GM18858 (cell line): ENCODE data around the gene CTDSP2.
"Not testable (repeated sequence)": the region's sequence is repeated elsewhere in the genome, so short reads cannot be mapped to it uniquely, and the experiment has no call there.

Experiments used
- ATAC-seq: cut with Tn5 transposase; IDR thresholded peaks from one replicate; pipeline ENCODE4 v1.9.1; 2021; ENCODE audit not compliant: unreplicated experiment

The CTDSP2 gene

DNA sequence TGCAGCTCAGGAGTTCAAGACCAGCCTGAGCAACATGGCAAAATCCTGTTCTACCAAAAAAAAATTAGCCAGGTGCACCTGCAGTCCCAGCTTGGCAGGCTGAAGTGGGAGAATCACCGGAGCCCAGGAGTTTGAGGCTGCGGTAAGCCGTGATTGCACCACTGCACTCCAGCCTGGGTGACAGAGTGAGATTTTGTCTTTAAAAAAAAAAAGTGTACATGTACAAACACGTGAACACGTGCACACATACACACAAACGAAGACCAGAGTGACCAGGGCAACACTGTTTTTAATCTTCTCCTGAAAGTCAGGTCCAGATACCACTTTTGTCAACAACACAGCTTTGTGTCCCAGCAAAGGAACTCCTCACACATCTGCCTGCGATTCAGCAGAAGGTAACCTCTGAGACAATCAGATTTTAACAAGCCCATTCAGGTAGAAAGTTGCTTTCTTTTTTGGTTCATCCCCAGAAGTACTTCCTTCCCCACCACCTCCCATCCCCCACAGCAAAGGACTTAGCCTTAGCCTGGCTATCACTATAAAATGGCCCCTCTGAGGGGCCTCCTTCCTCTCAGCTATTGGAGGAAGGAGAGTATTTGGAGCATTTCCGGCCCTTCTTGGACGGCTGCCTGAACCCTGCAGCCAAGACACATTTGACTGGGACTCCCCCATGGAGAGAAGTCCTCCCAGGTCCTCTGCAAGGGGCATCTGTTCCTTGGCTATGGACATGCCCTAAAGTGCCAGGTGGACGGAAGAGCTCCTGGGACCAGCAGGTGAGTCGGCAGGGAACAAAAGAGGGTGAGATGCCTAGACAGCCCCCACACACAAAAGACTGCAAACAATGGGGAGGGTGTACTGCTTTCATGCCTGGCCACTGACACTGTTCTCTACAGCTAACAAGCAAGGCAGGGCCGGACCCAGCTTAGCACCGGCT is 9.8 kb downstream of the CTDSP2 start:
- peak; percentile 45 for ATAC-seq

DNA sequence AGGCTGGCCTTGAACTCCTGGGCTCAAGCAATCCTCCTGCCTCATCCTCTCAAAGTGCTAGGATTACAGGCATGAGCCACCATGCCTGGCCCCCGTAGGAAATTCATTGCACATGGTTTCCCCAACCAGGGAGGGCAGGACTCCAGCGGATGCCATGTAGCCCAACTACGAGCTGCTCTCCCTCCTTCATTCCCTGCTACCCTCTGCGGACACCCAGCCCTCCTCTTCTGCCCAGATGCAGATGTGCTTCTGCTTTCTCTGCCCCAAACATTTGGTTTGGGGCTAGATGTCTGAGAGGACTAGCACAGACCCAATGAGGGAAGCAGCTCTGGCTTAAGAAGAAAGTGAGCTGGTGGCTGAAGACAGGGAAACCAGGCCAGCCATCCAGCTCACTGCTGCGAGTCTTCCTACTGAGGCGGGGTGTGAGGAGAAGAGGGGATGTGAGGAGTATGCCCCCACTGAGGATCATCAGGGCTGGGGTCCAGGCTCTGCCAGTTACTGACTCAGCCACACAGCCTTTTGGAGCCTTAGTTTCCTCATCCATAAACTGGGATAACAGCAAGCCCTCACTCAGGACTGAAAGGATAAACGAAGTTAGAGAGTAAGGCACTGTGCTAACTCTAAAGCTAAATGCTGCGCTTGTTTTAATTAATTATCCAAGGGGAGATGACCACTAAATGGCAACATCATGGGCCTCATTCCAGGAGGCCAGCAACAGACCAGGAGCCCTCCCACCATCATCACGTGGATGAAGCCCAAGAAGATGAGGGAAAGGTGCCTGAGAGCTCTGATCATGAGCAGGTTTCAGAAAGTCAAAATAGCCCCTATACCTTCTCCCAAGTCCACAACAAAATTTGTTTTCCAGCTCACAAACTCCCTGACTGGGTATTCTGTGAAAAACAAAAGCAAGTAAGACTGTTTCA is 10.9 kb downstream of the CTDSP2 start:
- no peak for ATAC-seq

DNA sequence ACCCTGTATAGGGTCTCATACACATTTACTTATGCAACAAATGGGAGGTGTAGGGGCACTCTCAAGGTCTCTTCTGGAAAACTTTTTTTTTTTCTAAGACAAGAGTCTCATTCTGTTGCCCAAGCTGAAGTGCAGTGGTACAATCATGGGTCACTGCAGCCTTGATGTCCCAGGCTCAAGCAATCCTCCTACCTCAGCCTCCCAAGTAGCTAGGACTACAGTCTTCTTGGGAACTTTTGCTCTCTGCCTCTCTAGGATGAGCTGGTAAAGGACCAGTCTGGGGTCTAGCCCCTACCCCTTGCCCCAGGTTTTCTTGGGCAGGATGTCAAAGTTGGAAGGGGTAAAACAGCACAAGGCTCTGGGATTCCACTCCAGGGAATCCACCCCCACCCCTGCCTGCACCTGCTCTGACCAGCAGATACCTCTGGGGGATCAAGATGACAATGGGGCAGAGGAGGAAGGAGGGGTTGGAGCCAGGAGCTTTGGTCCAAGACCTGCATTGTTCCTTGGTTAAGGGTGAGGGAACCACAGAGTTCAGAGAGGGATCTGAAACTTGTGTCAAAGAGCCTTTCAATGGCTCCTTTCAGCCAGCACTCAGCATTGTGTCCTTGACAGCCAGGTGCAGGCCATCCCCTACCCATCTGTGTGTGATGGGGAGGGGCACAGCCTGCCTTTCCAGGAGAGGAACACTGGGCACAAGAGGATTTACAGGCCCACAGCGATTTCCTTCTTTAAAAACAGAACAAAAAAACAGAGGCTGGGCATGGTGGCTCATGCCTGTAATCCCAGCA is 12.2 kb downstream of the CTDSP2 start:
- no peak for ATAC-seq

DNA sequence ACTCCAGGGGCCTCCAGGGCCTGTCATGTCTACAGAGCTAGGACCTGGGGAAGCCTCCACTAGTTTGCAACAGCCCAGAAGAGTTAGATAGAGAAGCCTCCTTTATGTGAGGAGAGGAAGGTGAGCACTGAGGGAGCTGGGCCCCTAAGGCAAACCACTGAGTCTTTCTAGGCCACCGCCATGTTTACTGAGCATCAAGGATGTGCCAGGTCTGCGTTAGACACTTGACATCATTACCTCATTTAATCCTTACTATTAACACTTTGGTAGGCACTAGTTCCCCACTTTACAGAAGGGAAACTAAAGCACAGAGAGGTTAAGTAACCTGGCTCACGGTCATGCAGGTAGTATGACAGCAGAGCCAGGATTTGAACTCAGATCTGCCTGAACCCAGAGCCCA is 12.9 kb downstream of the CTDSP2 start:
- ATAC-seq = no peak

DNA sequence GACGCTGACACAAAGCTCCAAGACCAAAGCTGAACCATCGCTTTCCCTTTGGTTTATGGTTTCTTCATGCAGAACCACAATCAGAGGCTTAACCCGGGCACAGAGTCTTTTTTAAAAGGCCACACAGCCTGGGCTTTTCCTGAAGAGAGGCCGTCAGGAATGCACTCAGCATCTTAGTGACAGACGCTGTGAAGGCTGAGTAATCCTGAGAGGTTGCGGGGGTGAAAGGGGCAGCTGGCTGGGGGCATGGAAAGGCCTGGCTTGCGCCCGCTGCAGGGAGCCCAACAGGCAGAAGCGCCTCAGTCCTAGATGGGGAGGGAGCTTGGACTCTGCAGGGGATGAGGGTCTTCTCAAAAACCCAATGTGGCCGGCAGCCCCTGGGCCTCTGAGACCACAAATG is 13.6 kb downstream of the CTDSP2 start:
- ATAC-seq = no peak

DNA sequence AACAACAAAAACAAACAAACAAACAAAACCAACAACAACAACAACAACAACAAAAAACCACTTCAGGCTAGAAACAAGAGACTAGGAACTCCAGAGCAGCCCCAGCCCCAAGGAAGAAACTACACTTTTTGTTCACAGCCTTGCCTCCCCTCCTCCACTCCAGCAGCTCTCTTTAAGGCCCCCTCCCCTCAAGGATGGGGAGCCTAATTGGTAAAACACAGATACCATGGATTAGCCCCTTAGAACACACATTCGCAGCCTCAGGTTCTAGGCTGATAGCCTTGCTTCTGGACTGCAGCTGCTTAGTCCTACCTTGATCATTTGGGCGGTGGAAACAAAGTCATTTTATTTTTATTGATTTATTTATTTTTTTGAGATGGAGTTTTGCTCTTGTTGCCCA is 16.1 kb downstream of the CTDSP2 start:
- ATAC-seq = no peak

DNA sequence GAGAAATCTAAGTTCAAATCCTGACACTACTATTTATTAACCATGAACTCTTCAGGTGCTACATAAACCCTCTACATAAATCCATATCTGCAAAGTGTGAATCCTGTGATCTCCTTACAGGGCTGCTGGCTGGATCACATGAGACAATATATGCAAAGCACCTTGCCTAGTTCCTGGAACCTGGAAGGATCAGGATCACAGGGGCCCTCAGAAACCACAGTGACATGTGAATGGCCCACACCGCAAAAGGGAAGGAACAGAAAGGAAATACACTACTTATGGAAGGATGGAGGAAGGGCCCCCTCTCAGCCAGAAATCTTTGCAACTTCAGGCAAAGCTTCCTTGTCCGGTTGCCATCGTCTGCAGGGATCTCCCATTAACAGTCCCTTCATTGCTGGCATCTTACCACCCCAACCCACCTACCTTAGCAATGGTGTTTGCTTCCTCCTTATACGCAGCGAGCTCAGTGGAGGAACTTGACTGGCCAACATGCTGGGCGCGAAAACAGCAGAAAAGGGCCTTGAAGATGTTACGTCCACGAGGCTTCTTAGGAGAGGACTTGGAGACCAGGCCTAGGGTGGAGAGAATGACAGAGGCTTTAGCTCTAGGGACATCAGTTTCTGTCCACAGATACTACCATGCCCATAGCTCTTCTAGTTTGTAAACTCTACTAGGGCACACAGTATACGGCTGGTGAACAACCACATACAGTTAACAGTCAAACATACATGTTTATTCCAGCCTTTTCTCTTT is 17.3 kb downstream of the CTDSP2 start:
- no peak for ATAC-seq

DNA sequence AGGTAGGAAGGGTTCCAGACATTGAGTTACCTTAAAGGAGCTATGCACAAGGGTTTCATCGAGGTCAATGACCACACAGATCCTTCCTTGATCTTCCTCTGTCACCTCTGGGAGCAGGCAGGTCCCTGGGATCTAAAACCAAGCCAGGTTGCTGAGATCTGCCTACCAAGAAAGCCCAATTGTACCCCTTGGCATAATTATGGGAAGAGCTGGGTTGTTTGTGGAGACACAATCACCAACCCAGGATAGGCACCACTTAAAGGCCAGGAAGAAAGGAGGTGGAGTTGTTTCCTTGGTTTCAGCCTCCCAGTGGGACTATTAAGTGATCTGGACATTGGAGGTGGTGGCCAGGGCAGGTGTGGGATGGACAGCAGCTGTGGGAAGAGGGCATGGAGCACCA is 19.6 kb downstream of the CTDSP2 start:
- ATAC-seq = no peak

DNA sequence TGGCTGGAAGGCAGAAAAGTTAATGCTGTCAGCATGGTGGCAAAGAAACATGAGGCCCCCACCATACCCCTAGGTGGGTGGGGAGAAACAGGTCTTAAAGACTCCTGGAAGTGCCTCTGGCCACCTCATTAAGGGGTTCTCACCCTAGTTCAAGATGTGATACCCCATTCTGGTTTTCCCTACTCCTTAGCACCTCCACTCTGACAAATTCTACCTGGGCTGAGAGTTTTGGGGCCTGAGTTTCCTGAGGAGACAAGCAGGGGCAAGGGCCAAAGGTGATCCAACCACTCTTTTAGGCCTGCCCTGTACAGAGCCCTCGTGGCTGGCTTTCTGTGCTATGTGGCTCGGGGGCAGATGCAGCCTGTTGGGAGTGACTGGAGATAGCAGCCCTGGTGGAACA is 20.1 kb downstream of the CTDSP2 start:
- no peak for ATAC-seq

DNA sequence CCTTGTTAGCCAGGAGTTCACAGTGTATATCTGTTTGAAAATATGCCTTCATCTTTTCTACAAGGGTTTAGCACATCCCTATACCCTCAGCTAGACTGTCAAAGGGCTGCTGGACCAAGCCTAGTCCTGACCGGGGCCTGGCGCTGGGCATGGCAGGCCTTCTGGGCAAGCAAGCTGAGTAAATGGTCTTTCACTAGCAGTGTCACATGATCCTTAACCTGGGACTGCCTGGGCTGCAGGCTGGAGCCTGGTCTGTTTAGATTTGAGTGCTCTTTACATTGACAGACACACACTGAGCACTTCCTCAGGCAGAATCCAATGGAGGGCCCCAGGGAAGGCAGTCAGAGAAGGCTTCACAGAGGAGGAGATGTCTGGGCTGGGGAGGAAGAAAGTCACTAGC is 21.1 kb downstream of the CTDSP2 start:
- no peak for ATAC-seq

DNA sequence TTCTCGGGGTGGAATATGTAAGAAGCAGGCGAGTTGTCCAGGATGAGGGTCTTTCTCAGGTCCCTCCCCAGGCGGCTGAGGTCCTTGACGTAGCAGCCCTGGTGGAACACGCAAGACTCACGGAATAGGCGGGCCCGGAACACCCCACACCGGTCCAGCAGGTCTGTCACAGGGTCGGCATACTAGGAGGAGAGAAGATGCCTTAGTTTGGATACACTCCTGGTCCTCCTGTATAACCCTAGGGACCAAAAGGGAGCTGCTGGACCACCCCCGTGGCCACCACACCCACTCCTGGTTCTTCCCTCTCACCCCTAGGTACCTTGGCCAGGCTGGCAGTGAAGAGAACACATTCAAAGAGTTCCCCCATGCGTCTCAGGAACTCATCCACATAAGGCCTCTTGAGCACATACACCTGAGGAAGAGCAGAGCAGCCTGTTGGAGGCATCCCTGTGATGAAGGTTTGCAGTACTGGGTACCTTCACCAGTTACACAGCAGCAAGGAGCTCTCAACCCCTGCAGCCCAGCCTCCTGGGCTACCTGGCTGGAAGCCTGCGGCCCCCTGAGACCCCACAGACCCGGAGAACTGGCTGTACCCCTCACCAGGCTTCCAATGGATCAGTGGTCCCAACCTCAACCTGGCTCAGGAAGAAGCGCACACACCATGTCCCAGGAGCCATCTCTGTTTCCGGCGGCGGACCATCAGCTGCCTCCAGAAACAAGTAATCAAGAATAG is 22.5 kb downstream of the CTDSP2 start:
- ATAC-seq = no peak

DNA sequence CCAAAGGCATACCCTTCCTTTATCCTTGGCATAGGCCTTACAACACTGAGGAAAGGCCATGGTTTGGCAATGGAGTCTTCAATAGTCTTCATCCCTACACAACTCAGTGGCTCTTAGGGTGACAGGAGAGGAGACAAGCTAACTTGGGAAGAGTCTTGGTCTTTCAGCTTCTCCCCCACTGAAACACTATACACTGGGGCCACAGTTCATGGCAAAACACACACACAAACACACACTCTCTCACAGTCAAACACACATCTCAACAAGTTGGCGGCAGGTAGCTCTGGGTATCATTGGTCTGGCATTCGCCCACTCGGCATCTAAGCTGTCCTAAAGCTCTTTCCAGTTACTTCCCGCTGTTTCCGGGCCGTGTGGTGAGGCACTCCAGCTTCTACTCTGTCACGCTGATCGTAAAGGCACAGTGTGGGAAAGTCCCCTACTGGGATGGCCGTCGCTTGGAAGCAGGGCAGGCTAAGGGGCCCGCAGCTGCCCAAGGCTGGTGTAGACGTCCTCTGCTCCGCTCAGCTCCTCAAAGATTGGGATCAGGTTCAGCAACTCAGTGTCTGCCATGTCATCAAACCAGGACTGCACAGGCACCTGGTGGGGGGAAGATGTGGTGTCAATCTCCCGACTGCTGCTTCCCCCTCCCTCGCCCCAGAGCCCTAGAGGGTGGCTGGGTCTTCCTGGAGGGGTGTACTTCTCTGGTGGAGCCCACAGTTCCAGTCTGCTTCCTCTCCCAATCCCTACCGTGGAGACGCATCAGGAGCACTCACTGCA is 23.2 kb downstream of the CTDSP2 start:
- ATAC-seq = no peak

DNA sequence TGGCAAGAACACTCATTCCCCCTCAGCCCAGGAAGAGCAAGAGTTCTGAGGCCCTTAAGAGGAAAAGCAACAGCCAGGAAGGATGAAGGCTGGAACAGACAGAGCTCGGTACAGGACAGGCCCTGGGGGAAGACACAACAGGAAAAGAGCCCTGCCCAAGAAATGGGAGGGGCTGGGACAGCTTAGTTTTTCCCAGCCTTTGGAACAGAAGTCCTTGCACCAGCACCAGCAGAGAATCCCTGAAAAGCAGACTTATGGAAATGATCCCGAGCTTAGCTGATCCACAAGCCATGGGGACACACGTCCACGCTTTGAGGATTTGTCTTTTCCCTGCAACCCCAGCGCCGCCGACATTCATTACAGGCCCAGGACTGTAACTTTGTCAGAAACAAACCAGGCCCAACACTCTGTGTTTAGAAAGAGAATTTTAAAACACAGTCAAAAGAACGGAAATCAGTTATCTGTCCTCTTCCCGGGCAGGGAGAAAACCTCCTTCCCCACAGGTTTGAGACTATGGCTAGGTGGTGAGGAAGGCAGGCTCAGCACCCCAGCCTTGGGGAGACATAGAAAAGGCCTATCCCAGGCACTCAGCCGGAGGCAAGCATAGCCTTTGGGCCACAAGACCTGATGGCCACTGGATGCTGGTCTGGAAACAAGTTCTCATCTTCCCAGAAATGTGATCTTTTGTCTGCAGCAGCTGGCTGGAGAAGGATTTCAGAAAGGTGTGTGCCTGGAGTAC is 24.0 kb downstream of the CTDSP2 start:
- ATAC-seq = no peak

DNA sequence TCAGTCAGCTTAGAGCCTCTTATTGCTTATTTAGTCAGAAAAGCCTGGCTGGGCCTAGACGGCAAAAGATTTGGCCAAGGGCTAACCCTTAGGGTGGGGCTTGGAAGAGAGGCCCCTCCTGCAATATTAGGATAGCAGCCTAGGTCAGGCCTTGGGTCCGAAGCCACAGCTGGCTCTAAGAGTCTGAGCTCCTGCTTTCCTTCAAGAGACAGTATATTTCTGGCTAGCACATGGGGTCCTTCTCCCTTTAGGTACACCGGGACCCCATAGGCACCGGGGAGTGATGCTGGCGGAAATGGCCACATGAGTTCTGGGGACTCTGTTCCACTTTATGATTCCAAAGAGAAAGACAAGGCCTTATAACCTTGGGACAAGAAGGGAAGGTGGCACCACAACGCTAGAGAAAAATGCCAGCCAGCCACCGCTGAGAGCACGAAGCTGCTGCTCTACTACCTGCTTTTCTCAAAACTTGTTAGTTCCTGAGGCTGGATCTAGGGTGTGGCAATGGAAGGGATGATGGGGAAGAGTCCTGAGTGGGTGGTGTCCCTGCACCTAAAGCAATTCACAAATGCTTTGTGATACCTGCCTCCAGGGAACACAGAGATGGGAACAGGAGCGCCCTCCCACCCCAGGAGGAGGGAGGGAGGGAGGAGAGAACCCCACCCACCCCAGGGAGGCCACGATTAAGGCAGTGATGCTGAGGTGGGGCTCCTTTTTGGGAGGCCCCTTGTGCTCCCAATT is 24.9 kb downstream of the CTDSP2 start:
- ATAC-seq = no peak

DNA sequence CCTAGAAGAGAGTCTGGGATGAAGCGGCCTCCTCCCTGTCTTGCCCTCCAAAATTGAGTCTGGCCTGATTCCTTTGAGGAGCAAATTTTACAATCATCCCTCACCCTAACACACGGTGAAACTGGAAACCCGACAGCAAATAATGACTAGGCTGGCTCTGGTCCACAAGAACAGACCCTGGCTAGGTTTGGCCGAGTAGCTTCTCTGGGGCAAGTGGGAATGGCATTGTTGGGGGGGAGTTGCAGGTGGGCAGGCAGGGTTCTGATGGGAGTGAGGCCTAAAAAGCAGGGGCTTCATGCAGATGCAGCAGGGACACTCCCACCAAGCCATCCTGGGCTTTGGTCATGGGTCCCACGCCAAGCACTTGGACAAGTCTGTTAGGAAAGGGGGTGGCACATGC is 25.5 kb downstream of the CTDSP2 start:
- not testable (repeated sequence) for ATAC-seq

DNA sequence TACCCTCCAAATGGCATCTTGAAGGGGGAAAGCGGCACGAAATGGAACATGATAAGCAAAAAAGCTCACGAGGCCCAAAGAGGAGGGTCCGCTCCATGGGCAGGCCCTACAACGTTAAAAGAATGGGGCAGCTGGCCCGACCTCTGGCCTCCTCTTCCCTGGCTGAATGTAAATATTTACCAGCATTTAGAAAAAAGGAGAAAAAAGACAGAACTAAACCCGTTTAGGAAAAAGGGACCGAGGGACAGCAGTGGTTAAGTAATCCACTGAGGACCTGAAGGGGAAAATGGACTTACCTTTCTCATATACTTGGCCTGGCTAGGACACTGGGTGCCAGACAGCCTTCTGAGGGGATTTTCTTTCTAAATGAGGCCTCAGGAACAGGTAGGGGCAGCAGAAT is 26.4 kb downstream of the CTDSP2 start:
- ATAC-seq = not testable (repeated sequence)

DNA sequence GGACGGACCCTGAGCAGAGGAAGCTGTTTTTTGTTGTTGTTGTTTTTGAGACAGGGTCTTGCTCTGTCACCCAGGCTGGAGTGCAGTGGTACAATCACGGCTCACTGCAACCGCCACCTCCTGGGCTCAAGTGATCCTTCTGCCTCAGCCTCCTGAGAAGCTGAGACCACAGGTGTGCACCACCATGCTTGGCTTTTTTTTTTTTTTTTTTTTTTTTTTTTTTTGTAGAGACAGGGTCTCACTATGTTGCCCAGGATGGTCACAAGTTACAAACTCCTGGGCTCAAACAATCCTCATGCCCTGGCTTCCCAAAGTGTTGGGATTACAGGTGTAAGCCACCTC is 28.6 kb downstream of the CTDSP2 start:
- ATAC-seq = not testable (repeated sequence)
